Gastrocnemius medialis (tissue), 4 donors: ENCODE measurements around the gene GCN1.

ENCODE experiments used
- POLR2A ChIP-seq, 2 donors: fragments of 450-650 bp; IDR thresholded peaks; one replicate each; pipeline ENCODE4 v1.6.1; 2017; ENCODE audit warnings: antibody characterized with exemption in 2 of 2, mild to moderate bottlenecking in 2 of 2, moderate library complexity in 2 of 2
- TF ChIP-seq, protein P1 (sequence below), 5 experiments: fragments of 450-650 bp in 3 of 5; fragments of 200-600 bp in 2 of 5; sonication (generic) in 2 of 5; IDR thresholded peaks in 4 of 5; conservative IDR thresholded peaks in 1 of 5; 1 replicate in 4 of 5; 2 replicates in 1 of 5; pipeline ENCODE4 v1.5.1; 2016 to 2019; ENCODE audit warnings: antibody characterized with exemption in 5 of 5, mild to moderate bottlenecking in 3 of 5, moderate library complexity in 3 of 5

DNA sequence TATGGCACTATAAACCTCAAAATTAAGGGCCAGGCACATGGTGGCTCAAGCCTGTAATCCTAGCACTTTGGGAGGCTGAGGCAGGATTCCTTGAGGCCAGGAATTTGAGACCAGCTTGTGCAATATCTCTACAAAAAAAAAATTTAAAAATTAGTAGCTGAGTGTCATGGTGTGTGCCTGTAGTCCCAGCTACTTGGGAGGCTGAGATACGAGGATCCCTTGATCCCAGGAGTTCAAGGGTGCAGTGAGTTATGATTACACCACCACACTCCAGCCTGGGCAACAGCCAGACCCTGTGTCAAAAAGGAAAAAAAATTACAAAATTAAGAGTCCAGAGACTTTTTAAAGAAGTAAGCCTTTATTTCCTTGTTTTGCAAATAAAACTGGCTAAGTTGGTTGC, 1.8 kb upstream of the GCN1 start:
- TF ChIP-seq, protein P1, sequence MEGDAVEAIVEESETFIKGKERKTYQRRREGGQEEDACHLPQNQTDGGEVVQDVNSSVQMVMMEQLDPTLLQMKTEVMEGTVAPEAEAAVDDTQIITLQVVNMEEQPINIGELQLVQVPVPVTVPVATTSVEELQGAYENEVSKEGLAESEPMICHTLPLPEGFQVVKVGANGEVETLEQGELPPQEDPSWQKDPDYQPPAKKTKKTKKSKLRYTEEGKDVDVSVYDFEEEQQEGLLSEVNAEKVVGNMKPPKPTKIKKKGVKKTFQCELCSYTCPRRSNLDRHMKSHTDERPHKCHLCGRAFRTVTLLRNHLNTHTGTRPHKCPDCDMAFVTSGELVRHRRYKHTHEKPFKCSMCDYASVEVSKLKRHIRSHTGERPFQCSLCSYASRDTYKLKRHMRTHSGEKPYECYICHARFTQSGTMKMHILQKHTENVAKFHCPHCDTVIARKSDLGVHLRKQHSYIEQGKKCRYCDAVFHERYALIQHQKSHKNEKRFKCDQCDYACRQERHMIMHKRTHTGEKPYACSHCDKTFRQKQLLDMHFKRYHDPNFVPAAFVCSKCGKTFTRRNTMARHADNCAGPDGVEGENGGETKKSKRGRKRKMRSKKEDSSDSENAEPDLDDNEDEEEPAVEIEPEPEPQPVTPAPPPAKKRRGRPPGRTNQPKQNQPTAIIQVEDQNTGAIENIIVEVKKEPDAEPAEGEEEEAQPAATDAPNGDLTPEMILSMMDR (IDR thresholded peaks at IDR 0.05 in 4 of 5, conservative IDR thresholded peaks at IDR 0.05 in 1 of 5), result no peak
- no peak for TF ChIP-seq POLR2A (IDR thresholded peaks at IDR 0.05)
